Measurements from ENCODE around the gene LIMK2. TPM values are rescaled to one million over a fixed set of nuclear protein-coding genes. Genes with fewer than 3 reads are reported as not detected.
"Not testable (repeated sequence)": the region's sequence is repeated elsewhere in the genome, so short reads cannot be mapped to it uniquely, and the experiment has no call there.

LIMK2 gene
- total RNA-seq, 1 experiment from 2014 or later = 37.3 TPM

DNA sequence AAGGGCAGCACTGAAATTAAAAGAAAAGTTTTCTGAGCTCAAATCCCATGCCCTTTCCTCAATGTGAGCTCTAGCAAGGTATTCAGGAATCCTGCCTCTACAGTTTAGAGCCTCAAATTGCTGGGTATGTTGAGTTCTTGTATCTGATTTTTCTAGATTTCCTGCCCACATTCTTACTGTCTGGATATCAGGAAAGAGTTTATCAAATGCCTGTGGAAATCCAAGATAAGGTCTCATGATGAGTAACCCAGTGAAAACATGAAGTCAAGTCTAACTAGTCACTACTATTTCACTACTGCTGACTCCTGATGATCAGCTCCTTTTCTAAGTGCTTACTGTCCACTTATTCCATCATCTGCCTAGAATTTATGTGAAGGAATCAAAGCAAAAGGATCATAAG lies 29.8 kb downstream of the LIMK2 start:
- DNase-seq (ENCODE audit: extremely low read depth, low read depth) = no peak

DNA sequence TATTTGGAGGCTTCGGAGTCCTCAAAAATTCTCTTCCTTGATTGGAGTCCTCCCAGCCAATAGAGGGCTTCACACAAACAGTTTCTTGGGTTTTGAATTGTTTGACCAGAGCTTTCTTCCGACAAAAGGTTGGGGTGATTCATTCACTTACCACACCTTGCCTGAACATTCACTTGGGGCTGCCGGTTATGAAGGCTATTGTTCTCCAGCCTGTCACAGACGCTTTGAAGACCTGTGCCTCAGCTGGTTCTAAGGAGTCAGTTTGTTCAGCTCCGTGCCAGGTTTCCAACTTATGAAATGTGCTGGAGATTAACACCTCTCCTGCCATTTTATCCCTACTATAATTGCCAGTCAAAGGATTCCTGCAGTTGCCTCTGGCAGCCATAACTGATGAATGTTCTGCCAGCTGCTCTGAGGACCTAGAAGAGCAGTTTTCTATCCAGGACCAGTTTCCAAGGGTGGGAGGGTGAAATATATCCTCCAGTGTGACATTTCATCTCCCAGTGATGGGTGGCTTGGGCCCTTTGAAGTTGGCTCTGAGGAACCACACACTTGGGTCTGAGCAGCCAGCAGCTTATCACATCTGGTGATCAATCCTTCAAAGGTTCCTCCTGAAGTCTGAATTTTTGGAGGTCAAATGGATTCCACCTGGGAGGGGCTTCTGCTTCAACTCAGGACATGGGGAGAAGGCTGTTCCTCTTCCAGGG lies 31.4 kb downstream of the LIMK2 start:
- no peak for DNase-seq (ENCODE audit: extremely low read depth, low read depth)

DNA sequence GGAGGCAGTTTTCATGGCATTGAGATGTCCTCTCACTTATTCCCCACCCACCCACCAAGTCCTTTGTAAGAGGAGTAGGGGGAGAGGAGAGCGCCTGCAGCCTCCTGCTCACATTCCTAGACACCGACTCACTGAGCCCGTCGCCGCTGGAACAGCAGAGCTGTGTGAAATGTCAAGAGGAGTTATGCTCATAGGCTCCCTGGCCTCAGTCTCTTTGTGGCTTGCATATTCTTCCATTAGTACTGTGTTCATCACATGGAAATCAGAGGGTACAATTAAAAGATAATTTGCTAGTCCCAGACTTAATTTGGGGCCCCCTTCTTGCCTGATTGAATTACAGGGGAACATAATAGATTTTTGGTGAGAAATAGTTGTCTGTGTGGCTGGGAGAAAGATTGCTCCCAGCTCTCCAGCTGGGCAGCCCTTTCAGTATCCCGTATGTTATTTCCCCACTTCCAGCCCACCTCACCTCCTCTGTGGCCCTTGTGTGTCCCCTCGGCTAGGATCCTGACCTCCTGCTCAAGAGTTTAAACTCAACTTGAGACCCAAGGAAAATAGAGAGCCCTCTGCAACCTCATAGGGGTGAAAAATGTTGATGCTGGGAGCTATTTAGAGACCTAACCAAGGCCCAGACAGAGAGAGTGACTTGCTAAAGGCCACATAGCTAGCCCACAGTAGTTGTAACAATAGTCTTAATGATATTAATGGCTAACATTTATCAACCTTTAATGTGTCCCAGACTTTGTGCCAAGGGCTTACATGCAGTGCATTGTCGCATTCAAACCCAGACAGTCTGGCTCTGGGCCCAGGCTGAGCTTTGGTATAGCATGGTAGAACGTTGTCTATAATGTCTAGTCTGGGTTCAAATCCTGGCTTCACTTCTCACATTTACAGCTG lies 32.2 kb downstream of the LIMK2 start:
- peak; percentile 26 for DNase-seq (ENCODE audit: extremely low read depth, low read depth)

DNA sequence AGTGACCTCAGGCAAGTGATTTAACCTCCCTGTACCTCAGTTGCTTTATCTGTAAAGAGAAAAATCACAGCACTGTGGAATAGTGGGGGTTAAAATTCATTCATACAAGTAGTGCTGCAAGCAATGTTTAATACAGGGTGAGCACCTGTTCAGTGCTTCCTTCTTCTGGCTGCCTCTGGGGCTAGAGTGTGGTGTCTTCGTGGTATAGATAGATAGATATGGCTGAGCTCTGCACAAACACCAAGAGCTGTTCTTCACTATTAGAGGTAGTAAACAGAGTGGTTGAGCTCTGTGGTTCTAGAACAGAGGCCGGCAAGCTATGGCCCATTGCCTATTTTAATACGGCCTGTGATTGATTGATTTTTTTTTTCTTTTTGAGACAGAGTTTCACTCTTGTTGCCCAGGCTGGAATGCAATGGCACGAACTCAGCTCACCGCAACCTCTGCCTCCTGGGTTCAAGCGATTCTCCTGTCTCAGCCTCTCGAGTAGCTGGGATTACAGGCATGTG lies 32.9 kb downstream of the LIMK2 start:
- DNase-seq (ENCODE audit: extremely low read depth, low read depth) = no peak

DNA sequence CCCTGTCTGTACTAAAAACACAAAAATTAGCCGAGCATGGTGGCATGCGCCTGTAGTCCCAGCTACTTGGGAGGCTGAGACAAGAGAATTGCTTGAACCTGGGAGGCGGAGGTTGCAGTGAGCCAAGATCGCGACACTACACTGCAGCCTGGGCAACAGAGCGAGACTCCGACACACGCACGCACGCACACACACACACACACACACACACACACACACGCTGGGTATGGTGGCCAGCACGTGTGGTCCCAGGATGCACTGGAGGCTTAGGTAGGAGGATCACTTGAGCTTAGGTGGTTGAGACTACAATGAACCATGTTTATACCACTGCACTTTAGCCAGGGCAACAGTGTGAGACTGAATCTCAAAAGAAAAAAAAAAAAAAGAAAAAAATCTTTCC lies 33.9 kb downstream of the LIMK2 start:
- not testable (repeated sequence) for DNase-seq (ENCODE audit: extremely low read depth, low read depth)

DNA sequence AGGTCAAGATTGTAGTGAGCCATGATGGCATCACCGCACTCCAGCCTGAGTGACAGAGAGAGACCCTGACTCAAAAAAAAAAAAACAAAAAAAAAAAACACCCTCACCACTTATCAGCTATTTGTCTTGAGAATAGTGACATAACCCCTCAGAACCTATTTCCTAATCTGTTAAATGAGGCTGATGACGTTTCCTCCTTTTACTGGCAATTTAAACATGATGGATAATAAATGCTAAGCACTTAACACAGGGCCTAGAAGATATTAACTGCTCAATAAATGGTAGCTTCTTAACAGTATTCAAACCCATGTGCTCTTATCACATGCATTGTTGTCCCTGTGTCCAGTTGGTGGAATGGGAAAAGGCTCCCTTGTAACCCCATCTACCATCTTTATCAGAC lies 34.6 kb downstream of the LIMK2 start:
- no peak for DNase-seq (ENCODE audit: extremely low read depth, low read depth)

DNA sequence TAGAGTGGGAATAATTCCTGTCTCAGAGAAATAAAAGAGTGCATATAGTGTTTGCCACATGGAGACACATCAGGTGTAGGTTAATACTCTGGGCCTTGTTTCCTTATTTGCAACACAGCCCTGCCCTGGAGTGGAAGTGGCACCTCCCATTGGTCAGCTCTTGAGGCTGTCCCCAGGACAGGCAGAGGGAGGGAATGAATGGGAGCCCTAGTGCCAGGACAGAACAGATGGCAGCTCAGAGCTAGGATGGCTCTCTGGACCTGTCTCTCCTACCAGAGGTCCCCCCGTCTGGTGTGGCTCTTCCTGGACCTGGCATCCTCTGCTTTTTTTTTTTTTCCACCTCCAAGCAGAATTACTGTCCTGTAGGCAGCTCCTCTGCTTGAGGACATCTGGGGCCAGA lies 35.6 kb downstream of the LIMK2 start:
- no peak for DNase-seq (ENCODE audit: extremely low read depth, low read depth)

DNA sequence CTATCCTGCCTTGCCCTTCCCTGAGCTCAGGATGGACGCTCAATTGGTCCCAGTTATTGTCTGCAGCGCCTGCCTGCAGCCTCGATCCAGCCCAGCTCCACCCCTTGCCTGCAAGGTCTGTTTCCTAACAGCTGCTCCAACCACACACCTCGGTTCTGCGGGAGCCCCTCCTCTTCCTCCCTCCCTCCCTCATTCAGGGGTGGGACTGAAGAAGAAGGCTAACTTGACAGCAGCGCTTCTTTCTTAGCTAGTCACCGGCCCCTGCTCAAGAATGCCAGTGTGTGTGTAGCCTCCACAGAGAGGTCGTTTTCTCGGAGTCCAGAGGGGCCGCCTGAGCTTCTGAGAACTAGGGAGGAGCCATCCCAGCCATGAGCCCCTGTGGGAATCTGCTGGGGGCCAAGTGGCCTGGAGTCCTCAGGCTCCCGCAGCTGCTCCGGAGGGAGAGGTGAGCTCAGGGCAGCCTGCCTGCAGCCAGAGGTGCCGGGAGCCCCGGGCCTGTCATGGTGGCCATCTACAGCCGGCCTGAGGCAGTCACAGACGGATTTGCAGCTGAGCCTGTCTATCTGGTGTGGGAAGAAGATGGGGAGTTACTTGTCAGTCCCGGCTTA lies 36.1 kb downstream of the LIMK2 start:
- no peak for DNase-seq (ENCODE audit: extremely low read depth, low read depth)

DNA sequence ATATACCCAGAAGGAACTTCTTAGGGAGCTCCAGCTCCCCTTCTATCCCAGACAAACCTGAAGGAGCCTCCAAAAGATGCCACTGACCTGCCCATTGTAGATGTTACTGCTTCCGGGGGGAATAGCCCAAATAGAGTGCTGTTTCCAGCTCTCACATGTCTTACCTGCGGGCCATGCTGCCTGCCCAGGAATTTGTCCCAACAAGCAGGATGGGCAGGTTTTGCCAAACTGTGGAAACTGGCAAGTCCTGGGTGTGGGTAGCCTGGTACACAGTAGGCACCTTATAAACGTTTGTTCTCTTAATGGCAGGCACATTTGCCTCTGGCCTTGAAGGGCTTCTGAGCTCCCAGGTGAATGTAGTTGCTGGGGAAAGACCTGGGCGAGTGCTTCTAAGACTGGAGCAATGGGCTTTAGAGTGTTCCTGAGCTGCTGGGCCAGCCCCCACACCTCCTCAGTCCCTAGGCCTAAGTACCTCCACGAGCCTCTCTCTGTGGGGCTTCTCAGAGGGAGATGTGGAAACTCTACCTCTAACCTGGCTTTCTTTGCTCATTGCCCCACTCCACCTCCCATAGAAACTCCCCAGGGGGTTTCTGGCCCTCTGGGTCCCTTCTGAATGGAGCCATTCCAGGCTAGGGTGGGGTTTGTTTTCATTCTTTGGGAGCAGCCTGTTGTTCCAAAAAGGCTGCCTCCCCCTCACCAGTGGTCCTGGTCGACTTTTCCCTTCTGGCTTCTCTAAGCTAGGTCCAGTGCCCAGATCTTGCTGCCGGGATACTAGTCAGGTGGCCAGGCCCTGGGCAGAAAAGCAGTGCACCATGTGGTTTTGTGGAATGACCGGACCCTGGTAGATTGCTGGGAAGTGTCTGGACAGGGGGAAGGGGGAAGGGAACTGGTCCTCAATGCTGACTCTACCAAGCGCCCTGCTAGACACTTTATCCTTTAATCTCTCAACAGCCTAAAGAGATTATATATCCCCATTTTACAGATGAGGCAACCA lies 37.2 kb downstream of the LIMK2 start:
- no peak for DNase-seq (ENCODE audit: extremely low read depth, low read depth)

DNA sequence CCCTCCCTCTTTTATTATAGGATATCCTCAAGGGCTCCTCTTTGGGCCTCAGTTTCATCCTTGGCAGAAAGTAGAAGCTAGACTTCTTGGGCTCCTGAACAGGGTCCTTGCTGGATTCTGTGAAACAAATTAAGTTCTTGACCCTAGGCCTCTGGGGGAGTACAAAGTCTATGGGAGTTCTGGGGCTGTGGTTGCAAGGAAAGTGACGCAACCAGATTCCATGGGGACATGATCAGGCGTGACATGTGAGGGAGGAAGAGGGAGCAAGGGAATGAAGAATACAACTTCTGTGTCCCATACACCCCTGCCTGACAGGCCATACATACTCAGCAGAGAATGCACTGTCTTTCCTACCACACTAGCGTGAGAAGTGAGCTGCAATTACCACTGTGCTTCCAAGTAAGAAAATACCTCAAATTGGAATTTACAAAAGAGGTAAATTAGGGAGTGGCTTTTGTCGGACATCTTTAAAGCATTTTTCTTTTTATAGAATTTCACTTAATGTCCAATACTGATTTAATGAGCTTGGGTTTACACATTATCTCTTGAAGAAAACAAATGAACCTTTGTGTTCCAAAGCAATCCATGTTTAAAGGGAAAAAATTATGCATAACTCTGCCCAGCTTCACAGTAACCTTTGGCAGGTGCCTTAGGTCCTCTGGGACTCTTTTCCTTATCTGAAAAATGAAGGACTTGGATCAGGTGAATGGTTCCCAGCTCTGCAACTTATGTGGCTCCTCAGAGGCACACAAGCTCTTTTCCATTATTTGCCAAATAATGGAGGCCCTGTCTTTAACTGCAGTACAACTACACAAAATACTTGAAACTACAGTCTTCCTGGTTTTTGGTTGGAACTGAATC lies 38.9 kb downstream of the LIMK2 start:
- DNase-seq (ENCODE audit: extremely low read depth, low read depth) = no peak

DNA sequence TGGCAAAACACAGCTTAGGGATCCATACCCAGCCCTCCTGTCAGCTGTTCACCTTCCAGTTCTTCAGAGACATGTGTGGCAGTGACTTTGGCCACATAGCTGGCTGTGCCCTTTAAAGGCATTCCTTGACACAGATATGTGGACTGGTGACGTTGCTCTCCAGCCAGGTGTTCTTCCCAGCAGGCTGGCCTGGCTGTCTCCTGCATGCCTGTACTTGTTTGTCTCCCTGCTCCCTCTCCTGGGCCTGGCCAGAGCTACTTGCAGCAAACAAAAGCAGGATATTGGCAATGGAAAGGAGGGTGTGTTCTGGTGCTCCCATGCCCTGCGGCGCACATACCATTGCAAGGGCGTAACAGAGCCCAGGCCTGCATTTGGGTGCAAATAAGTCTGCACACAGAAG lies 41.9 kb downstream of the LIMK2 start:
- DNase-seq (ENCODE audit: extremely low read depth, low read depth) = no peak

DNA sequence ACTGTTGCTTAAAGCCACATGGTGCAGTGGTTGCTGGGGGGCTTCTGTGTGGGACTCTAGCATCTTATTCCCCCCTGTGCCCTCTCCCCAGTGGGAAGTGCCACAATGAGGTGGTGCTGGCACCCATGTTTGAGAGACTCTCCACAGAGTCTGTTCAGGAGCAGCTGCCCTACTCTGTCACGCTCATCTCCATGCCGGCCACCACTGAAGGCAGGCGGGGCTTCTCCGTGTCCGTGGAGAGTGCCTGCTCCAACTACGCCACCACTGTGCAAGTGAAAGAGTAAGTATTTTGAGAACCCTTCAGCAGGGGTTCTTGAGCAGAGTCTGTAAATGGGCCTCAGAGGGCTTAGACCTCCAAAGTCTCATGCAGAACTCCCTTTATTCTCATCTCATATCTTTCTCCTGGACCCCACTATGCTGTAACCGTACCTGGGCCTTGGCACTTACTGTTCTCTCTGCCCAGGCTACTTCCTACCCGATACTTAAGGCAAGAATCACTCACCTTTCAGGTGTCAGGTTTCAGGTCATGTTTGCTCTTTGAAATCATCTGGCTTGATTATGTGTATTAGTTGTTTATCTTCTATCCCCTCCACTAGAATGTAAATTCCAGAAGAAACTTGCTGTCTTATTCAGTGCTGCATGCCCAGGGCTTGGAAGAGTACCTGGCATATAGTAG lies 47.8 kb downstream of the LIMK2 start:
- DNase-seq (ENCODE audit: extremely low read depth, low read depth) = no peak

DNA sequence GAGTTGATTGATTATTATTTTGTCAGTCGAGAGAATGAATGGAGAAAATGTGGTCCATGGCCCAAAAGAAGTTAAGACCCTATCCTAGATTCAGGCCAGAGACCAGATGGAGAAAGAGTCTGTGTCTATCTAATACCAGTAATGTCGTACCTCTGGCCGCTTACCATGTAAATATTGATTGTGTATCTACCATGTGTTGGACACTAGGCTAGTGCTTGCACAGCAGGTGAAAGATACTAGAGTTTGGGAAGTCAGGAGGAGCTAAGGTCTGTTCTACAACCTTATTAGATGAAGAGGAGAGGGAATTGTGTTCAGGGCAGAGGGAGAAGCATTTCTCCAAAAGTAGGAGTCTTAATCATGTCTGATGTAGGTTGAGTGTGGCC lies 48.4 kb downstream of the LIMK2 start:
- DNase-seq (ENCODE audit: extremely low read depth, low read depth) = no peak

DNA sequence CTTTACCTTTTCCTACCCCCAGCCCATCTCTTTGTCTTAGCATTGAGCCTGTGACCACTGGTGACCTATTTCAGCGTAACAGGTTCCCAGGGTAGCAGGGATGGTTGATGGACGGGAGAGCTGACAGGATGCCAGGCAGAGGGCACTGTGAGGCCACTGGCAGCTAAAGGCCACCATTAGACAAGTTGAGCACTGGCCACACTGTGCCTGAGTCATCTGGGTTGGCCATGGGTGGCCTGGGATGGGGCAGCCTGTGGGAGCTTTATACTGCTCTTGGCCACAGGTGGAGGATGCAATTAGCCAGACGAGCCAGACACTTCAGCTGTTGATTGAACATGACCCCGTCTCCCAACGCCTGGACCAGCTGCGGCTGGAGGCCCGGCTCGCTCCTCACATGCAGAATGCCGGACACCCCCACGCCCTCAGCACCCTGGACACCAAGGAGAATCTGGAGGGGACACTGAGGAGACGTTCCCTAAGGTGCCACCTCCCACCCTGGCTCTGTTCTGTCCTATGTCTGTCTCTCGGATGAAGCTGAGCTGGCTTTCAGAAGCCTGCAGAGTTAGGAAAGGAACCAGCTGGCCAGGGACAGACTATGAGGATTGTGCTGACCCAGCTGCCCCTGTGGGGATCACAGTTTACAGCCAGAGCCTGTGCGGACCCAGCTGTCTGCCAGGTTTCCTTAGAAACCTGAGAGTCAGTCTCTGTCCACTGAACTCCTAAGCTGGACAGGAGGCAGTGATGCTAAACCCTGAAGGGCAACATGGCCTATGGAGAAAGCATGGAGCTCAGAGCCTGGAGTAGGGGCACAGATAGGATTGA lies 50.4 kb downstream of the LIMK2 start:
- DNase-seq (ENCODE audit: extremely low read depth, low read depth) = no peak

DNA sequence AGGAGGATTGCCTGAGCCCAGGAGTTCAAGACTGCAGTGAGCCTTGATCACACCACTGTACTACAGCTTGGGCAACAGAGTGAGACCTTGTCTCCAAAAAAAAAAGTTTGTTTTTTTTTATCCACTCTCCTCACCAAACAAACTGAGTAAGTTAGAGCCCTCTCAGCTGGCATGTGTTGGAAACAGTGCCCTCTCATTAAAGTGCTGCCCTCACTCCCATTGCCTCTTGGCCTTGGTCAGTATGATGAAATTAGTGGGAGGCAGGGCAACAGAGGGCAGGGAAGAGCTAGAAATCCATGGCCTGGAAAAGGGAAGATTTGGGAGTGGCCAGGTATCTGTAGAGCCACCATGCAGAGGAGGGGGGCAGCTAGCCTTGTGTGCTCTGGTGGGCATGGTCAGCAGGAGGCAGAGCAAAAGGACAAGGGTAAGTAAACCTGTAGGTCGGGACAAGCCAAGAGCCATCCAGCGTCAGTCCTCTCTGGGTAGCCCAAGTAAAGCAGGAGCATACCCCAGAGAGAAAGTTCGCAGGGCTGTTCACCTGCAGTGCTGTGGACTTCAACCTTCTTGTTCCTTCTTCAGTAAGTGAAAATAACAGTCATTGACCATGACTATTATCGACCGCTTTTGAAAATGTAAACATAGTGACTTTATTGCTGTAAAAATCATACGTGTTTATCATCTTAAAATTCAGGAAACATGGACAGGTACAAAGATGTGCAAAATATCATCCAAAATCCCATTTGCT lies 52.0 kb downstream of the LIMK2 start:
- no peak for DNase-seq (ENCODE audit: extremely low read depth, low read depth)

DNA sequence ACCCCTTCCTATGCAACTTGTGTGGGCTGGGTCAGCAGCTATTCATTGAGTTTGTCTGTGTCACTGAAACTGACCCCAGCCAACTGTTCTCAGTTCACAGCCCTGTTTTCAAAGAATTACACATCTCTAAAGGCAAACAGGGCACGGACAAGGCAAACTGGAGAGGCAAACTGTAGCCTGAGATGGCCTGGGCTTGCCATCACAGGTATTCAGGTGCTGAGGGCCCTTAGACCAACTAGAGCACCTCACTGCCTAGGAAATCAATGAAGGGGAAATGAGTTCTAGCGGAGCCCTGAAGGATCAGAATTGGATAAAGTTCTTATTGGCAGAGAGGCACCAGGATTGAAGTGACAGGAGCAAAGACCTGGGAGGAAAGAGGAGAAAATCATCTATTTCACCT lies 56.2 kb downstream of the LIMK2 start:
- DNase-seq (ENCODE audit: extremely low read depth, low read depth) = no peak

DNA sequence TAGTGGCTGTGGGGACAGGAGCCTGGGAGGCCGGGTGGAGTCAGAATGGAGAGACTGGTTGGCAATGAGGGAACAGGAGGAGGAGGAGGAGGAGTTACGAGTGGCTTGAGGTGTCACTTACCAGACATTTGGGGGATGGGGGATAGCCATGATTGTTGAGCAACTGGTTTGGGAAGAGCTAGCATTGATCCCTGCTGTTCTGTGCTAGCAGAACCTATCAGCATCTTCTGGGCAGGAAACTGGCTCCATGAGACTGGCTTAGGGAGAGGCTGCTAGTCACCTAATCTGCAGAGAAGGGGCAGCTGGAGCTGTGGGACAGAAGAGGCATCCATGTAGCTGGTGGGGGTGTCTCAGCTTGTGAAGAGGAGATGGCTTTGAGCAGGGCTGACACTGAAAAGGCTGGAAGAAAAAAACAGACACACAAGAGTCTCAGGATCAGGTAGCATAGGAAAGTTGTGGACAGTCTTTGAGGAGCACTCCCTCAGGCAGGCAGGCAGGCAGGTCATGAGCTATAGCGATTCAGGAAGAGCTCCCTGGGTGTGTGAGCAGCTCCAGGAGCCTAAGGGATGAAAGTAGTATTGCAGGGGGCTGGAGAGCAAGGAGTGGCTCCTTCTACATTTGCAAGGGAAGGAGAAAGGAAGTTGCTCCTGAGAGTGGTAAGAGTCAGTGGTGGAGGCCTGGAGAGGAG lies 57.9 kb downstream of the LIMK2 start:
- no peak for DNase-seq (ENCODE audit: extremely low read depth, low read depth)

All from NCI-H460 (cell line).